MM.1S (cell line): ENCODE results near the gene BMP7.

Experiments
- EZH2 ChIP-seq: fragments of 300-600 bp; sonication (generic); optimal IDR thresholded peaks from 2 replicates; pipeline ENCODE3; 2017; ENCODE audit warnings: low read depth, mild to moderate bottlenecking, antibody characterized with exemption, low read length, mixed read lengths
- EZH2phosphoT487 ChIP-seq: fragments of 300-600 bp; sonication (generic); IDR thresholded peaks from 2 replicates; pipeline ENCODE4 v1.6.1; 2018; ENCODE audit warnings: antibody characterized with exemption, low read length
- TF ChIP-seq, protein P1 (sequence below): fragments of 300-600 bp; sonication (generic); IDR thresholded peaks from 2 replicates; pipeline ENCODE4 v1.5.1; 2016; ENCODE audit warnings: antibody characterized with exemption, low read length, mixed read lengths

DNA sequence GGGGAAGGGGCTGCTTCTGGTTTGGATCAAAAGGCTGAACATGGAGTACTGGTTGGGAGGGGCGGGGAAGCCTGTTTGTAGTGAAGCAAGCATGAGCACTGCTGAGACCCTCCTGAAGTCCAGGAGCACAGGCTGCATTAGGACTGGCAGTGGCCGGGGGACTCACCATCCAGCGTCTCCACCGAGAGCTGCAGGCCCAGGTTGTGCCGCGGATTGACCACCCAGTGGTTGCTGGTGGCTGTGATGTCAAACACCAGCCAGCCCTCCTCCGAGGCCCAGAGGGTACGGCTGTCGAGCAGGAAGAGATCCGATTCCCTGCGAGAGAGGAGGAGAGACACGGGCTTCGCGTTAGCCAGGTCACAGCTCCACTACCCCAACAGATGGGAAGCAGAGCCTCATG lies 64.1 kb downstream of the BMP7 start:
- TF ChIP-seq, protein P1, sequence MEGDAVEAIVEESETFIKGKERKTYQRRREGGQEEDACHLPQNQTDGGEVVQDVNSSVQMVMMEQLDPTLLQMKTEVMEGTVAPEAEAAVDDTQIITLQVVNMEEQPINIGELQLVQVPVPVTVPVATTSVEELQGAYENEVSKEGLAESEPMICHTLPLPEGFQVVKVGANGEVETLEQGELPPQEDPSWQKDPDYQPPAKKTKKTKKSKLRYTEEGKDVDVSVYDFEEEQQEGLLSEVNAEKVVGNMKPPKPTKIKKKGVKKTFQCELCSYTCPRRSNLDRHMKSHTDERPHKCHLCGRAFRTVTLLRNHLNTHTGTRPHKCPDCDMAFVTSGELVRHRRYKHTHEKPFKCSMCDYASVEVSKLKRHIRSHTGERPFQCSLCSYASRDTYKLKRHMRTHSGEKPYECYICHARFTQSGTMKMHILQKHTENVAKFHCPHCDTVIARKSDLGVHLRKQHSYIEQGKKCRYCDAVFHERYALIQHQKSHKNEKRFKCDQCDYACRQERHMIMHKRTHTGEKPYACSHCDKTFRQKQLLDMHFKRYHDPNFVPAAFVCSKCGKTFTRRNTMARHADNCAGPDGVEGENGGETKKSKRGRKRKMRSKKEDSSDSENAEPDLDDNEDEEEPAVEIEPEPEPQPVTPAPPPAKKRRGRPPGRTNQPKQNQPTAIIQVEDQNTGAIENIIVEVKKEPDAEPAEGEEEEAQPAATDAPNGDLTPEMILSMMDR = no peak
- TF ChIP-seq EZH2phosphoT487 (no peak), EZH2 (no peak)
